ENCODE results near the gene EXOC8.

DNA sequence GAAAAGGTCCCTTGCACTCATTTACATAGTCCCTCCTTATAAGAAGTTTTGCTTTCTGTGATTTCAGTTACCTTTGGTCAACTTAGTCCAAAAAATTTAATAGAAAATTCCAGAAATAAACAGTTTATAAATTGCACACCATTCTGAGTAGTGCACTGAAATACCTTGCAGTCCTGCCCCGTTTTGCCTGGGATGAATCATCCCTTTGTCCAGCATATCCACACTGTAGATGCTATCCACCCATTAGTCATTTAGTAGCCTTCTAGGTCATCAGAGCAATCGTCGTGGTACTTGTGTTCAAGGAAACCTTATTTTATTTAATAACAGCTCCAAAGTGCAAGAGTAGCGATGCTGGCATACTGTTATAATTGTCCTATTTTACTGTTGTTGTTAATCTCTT lies 38.4 kb upstream of the EXOC8 start:
- TF ChIP-seq CREB1 (IDR thresholded peaks at IDR 0.05; ENCODE audit: low read depth) (no peak), EGR1 (IDR thresholded peaks at IDR 0.05) (no peak), YY1 (IDR thresholded peaks at IDR 0.05; ENCODE audit: low read depth) (no peak), FOXM1 (IDR thresholded peaks at IDR 0.05; ENCODE audit: borderline replicate concordance, low read depth) (no peak)

Measured in Ishikawa (cell line).